Natural killer cell treated with Interleukin-12 subunit alpha and Interleukin-12 subunit beta and Interleukin-15 and Interleukin-18, amount 100 ng/mL, for 72 hours (primary cell): ENCODE results near the gene DPP6. TPM values are rescaled to one million over a fixed set of nuclear protein-coding genes. Genes with fewer than 3 reads are reported as not detected.

Experiments used
- ATAC-seq, 2 donors: fragments of 150-1000 bp; cut with Tn5 transposase in 1 of 2; sonication (Bioruptor Pico), chemical (Tn5 transposase) in 1 of 2; 2 replicates each; pipeline ENCODE4 v1.10.0; 2021
- DNase-seq: peaks from one replicate; pipeline ENCODE4 v3.0.0; 2022; ENCODE audit warnings: low spot score
- H3K27ac Mint-ChIP-seq, 2 donors: 1 replicate in 1 of 2; 2 replicates in 1 of 2; pipeline ENCODE4 v1.8.0; 2022; ENCODE audit warnings: mixed read lengths in 2 of 2, mild to moderate bottlenecking in 1 of 2, moderate library complexity in 1 of 2
- H3K27me3 Mint-ChIP-seq, 2 donors: 1 replicate in 1 of 2; 2 replicates in 1 of 2; pipeline ENCODE4 v1.8.0; 2022; ENCODE audit warnings: mixed read lengths in 2 of 2
- H3K36me3 Mint-ChIP-seq: one replicate; pipeline ENCODE4 v1.8.0; 2022; ENCODE audit warnings: mixed read lengths
- H3K4me1 Mint-ChIP-seq, 2 donors: 1 replicate in 1 of 2; 2 replicates in 1 of 2; pipeline ENCODE4 v1.8.0; 2022; ENCODE audit warnings: low read depth in 2 of 2, mixed read lengths in 2 of 2, mild to moderate bottlenecking in 1 of 2
- H3K4me3 Mint-ChIP-seq: one replicate; pipeline ENCODE4 v1.8.0; 2022; ENCODE audit warnings: mixed read lengths
- H3K9me3 Mint-ChIP-seq: 2 replicates; pipeline ENCODE4 v1.8.0; 2022; ENCODE audit warnings: mixed read lengths
- total RNA-seq, 2 donors: library from RNA; stranded (reverse); gene quantifications; one replicate each; pipeline ENCODE4 v1.2.3, GENCODE V29; 2022

DPP6 gene
- total RNA-seq, 2 donors from 2014 or later, result not detected

DNA sequence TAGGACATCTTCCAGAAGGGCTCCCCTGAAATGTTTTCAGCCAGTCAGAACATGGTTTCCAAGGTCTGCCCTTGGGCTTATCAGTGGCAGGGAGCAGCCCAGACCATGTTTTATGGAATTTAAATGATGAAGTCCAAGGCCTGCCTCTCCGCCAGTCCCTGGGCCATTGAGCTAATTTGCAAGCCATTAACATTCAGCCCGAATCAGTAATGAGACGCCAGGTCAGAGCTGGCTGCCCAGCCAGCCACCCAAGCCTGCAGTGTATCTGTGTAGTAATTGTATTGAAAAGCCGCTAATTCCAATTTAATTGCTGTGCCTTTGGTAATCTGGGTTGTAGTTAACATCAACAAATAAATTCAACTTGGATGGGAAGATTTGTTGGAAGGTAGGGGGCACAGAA lies 819.3 kb downstream of the DPP6 start:
- no peak overlapping the region for H3K4me3 Mint-ChIP-seq
- no peaks in the 10 kb centered on the region for H3K4me1 Mint-ChIP-seq
- H3K27me3 Mint-ChIP-seq, result peaks cover 12 to 32% of the 10 kb centered on the region in 2 donors
- ATAC-seq (no peak), DNase-seq (no peak)
- no peaks in the 10 kb centered on the region for H3K36me3 Mint-ChIP-seq
- no peaks in the 10 kb centered on the region for H3K9me3 Mint-ChIP-seq
- no peak overlapping the region for H3K27ac Mint-ChIP-seq

DNA sequence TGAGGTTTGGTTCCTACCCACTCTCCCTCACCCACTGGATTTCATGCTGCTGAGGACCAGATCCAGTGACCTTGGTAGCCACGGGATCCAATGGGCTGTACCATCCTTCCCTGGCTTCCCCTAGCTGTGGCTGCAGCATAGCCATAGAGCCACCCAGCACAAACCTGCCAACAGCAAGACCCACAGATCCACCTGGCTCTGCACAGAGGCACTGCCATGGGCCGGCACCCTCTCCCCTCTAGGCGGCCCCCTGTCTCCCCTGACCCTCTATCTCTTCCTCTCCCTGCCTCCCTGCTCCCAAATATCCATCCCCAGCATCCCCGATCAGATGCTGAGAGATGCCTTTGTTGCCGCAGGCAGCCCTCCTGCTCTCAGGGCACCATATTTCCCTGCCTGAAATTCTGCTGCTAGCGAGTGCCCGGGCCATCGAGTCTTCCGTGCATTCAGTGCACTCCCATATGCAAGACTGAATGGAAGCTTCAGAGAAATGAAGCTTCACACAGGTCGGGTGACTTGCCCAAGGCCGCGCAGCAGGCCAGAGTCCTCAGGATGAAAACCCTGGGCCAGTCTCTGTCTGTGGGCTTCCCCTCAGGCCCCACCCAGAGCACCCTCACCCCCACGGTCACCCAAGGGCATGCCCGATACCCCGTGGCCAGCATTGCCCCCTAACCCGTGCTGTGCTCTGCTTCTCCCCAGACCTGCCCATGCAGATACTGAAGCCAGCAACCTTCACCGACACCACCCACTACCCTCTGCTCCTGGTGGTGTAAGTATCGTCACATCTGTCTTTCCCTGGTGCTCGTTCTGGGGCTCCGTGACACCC lies 819.9 kb downstream of the DPP6 start:
- DNase-seq (no peak), ATAC-seq (no peak)
- Mint-ChIP-seq H3K9me3 (no peaks in the 10 kb centered on the region), H3K36me3 (no peaks in the 10 kb centered on the region), H3K4me1 (no peaks in the 10 kb centered on the region), H3K27me3 (peaks cover 10 to 25% of the 10 kb centered on the region in 2 donors), H3K27ac (no peak overlapping the region), H3K4me3 (no peak overlapping the region)

DNA sequence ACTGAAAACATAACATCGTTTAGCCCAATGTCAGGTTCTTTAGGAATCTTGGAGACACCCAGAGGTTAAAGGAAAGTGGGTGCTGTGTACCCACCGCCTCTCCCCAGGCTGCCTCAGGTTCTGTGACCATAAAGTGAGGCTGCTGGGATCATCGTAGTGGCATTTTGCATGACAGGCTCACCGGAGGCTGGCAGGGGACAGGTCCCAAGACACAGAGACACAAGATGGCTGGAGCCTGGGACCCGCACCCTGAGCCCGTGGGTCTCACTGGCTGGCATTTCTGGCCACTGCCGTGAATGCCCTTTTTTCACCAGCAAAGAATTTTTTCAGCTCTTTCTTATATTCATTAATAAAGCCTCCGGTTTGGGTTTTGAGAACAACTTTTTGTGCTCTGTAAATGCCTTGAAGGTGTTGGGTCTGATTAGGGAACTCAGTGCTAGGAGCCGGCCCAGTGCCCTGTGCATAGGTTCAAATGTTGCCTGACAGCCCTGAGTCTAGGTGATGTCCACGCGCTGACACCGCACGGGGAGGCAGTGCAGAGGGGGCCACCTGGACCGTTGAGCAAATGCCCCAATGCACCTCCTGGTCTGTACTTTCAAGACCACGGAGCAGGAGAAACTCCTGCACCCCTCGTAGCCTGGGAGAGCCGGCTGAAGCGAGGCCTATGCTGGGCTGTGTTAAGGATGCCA lies 820.8 kb downstream of the DPP6 start:
- ATAC-seq (no peak), DNase-seq (no peak)
- Mint-ChIP-seq H3K9me3 (no peaks in the 10 kb centered on the region), H3K36me3 (no peaks in the 10 kb centered on the region), H3K27ac (no peak overlapping the region), H3K4me1 (no peaks in the 10 kb centered on the region), H3K4me3 (no peak overlapping the region), H3K27me3 (peaks cover 6 to 21% of the 10 kb centered on the region in 2 donors)

DNA sequence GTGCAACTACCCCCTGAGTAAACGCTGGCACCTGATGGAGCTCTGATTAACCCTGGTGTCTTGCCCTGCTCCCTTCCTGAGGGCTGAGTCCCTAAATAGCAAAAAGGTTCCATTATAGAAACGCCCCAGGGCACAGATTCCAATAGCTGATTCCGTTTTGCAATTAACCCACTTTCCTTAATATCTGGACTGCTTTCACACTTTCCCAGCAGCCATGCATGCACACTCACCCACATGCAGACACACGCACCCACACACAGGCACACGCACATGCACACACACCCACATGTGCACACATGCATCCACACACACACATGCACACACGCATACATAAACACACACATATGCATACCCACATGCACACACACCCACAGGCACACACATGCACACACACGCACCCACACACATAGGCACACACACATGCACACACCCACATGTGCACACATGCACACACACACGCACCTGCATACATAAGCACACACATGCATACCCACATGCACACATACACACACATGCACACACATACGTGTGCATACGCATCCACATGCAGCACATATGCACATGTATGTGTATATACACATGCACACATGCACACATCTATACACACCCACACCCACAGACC lies 821.4 kb downstream of the DPP6 start:
- ATAC-seq (no peak), DNase-seq (no peak)
- no peak overlapping the region for H3K27ac Mint-ChIP-seq
- H3K4me3 Mint-ChIP-seq, result no peak overlapping the region
- no peaks in the 10 kb centered on the region for H3K4me1 Mint-ChIP-seq
- peaks cover 6 to 17% of the 10 kb centered on the region in 2 donors for H3K27me3 Mint-ChIP-seq
- H3K9me3 Mint-ChIP-seq, result no peaks in the 10 kb centered on the region
- no peaks in the 10 kb centered on the region for H3K36me3 Mint-ChIP-seq

DNA sequence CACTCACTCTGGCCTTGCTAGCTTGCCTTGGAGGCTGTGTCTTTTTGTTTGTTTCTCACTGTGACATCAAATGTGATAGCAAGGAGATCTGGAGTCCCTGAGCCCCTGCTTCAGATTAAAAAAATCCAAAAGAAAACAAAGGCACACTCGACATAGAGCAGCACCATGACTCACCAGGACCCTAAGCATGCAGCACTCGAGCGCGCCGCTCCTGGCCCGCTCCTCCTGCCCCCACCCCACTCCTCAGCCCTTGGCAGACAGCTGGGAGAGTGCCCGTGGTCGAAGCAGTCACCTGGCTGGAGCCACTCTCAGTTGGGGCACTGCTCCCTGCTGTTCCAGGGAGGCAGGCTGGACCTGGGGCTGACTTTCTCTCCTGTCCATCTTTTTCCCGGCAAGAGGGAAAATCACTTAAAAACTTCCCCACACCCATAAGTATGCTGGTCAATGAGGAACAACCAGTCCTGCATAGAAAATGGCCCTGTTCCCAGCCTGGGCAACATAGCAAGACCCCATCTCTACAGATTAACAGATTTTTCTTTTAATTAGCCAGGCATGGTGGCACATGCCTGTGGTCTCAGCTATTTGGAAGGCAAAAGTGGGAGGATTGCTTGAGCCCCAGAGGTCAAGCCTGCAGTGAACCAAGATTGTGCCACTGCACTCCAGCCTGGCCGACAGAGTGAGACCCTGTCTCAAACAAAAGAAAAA lies 822.4 kb downstream of the DPP6 start:
- ATAC-seq (no peak), DNase-seq (no peak)
- no peak overlapping the region for H3K27ac Mint-ChIP-seq
- no peaks in the 10 kb centered on the region for H3K4me1 Mint-ChIP-seq
- peaks cover 0 to 10% of the 10 kb centered on the region in 2 donors for H3K27me3 Mint-ChIP-seq
- H3K9me3 Mint-ChIP-seq, result no peaks in the 10 kb centered on the region
- no peaks in the 10 kb centered on the region for H3K36me3 Mint-ChIP-seq
- no peak overlapping the region for H3K4me3 Mint-ChIP-seq

DNA sequence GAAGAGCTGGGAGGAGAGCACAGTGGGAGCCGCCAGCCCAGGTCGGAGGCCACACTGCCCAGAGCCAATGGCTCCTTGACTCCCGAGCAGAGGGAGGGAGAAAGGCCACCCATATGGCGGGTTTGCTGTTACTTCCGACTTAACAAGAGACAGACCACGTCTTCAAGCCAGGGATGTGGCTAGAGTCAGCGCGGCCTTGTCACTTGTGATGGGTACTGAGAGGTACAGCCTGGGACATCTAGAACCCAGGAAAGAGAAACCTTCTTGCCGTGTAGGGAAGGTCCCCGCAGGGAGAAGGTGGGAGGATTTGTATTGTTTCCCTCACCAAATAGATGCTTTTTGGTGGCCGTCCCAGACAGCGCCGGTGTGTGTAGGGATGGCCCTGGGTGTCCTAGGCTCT lies 823.1 kb downstream of the DPP6 start:
- no peaks in the 10 kb centered on the region for H3K36me3 Mint-ChIP-seq
- ATAC-seq (no peak), DNase-seq (no peak)
- H3K9me3 Mint-ChIP-seq, result no peaks in the 10 kb centered on the region
- H3K27me3 Mint-ChIP-seq, result peaks cover 0 to 10% of the 10 kb centered on the region in 2 donors
- no peak overlapping the region for H3K27ac Mint-ChIP-seq
- H3K4me3 Mint-ChIP-seq, result no peak overlapping the region
- H3K4me1 Mint-ChIP-seq, result no peaks in the 10 kb centered on the region

DNA sequence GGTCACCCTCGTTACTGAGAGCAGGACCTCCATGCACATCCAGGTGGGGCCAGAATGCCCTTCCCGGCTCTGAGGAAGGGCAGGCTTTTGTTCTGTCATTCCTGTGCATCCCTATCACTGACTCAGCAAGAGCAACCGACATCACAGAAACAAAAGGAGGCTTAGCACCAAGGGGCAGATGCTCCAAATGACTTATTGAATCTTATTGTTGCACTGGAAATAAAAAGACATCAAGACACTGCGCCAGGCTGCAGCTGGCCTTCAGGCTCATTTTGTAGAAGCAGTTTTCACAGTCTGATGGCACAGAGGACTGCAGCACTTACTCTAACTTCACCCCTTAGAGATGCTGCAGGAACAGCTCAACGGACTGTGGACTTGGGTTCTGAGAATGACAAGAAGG lies 824.3 kb downstream of the DPP6 start:
- Mint-ChIP-seq H3K27me3 (peaks cover 0 to 10% of the 10 kb centered on the region in 2 donors), H3K36me3 (no peaks in the 10 kb centered on the region), H3K4me3 (no peak overlapping the region), H3K27ac (no peak overlapping the region), H3K4me1 (no peaks in the 10 kb centered on the region), H3K9me3 (no peaks in the 10 kb centered on the region)
- DNase-seq (no peak), ATAC-seq (no peak)

DNA sequence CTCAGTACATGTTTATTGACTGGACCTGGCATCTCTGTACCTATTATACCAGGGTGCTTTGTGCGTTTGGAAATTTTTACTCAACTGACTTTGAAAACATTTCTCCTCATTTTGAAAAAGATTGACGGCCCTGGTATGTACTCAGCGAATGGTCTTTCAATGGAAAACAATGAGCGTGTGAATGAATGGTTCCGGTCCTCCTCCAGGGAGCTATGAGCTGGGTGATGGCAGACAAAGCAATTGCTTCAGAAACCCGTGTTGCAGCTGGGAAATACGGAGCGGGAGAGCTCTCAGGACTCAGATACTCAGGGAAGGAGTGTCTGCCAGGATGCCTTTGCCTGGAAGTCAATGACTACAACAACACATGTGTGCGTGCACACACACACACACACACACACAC lies 824.8 kb downstream of the DPP6 start:
- H3K4me1 Mint-ChIP-seq, result no peaks in the 10 kb centered on the region
- DNase-seq (no peak), ATAC-seq (no peak)

DNA sequence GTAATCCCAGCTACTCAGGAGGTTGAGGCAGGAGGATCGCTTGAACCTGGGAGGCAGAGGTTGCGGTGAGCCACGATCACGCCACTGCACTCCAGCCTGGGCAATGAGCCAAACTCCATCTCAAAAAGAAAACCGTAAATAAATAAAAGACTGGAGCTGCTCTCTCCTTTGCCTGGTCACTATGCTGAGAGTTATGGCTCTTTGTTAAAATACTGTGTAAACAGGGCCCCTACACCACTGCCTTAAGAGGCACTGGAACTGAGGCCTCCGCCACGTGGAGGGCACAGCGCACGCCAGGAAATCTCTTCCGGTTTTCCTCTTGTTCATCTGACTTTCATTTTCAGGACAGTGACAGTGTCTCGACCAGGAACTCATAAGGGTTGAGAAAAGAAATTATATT lies 827.4 kb downstream of the DPP6 start:
- Mint-ChIP-seq H3K4me3 (no peak overlapping the region), H3K4me1 (no peaks in the 10 kb centered on the region), H3K36me3 (no peaks in the 10 kb centered on the region), H3K27me3 (no peaks in the 10 kb centered on the region), H3K9me3 (no peaks in the 10 kb centered on the region), H3K27ac (no peak overlapping the region)
- no peak for ATAC-seq
- DNase-seq, result no peak

More for the DNA sequence above, 824.8 kb downstream of the DPP6 start:
- Mint-ChIP-seq H3K4me3 (no peak overlapping the region), H3K9me3 (no peaks in the 10 kb centered on the region), H3K27me3 (peaks cover 0 to 10% of the 10 kb centered on the region in 2 donors), H3K27ac (no peak overlapping the region), H3K36me3 (no peaks in the 10 kb centered on the region)

DNA sequence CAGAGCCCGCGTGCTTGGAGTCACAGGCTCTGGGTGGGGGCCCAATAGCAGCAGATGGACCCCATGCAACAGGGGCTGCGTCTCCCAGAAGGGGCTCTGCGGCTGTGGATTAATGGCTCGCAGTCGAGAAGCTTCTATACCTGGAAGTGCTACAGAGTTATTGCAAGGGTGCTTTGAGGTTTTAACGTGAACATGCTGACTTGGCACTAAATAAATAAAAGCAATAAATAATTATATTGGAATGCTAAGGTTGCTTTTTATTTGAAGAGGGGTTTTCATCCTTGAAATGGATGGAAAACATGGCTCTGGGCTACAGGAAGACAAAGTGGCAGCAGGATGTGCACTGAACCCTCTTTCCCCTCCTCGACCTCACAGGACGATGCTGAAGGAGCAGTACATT lies 828.3 kb downstream of the DPP6 start:
- H3K27ac Mint-ChIP-seq, result no peak overlapping the region

DNA sequence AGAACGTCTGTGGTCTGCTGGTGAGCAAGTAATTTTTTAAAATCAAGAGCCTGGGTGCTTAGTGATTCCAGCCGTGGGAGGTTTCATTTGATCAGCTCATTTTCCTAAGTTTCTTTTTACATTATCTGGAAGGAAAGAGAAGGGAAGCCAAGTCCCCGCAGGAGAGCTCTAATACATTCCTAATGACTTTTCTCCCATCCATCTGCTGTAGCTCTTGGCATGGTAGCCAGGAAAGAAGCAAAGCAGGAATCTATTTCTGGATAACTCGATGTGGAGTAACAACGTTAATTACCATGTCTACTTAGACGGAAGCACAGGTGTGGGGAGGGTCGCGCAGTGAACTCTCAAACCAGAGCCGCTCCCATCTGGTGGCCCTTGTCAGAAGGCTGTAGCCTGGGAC lies 828.8 kb downstream of the DPP6 start:
- no peak for ATAC-seq
- no peaks in the 10 kb centered on the region for H3K27me3 Mint-ChIP-seq
- no peak overlapping the region for H3K27ac Mint-ChIP-seq

More for the DNA sequence above, 828.3 kb downstream of the DPP6 start:
- DNase-seq (no peak), ATAC-seq (no peak)
- Mint-ChIP-seq H3K4me1 (no peaks in the 10 kb centered on the region), H3K9me3 (no peaks in the 10 kb centered on the region), H3K27me3 (no peaks in the 10 kb centered on the region), H3K4me3 (no peak overlapping the region), H3K36me3 (no peaks in the 10 kb centered on the region)

DNA sequence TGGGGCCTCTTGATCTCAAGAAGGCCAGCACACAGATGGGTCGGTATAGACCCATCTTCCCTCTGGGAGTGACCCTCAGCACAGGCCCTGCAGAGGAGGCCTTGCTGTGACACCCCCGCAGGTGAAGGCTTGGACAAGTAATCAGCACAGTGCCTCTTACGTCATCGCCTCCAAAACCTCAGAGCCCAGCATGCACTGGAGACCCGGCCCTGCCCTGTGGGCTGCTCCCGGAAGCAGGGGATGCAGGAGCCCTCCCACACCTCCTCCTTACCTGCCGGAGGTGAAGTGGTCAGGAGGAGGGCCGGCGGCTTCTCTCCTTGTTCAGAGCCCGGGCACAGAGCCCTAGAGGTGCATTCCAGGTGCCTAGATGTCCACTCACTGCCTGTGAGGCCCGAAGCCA lies 829.3 kb downstream of the DPP6 start:
- Mint-ChIP-seq H3K4me3 (no peak overlapping the region), H3K9me3 (no peaks in the 10 kb centered on the region), H3K36me3 (no peaks in the 10 kb centered on the region), H3K27me3 (no peaks in the 10 kb centered on the region), H3K27ac (no peak overlapping the region), H3K4me1 (no peaks in the 10 kb centered on the region)
- no peak for DNase-seq
- no peak for ATAC-seq

More for the DNA sequence above, 828.8 kb downstream of the DPP6 start:
- Mint-ChIP-seq H3K36me3 (no peaks in the 10 kb centered on the region), H3K4me3 (no peak overlapping the region), H3K4me1 (no peaks in the 10 kb centered on the region), H3K9me3 (no peaks in the 10 kb centered on the region)
- no peak for DNase-seq

DNA sequence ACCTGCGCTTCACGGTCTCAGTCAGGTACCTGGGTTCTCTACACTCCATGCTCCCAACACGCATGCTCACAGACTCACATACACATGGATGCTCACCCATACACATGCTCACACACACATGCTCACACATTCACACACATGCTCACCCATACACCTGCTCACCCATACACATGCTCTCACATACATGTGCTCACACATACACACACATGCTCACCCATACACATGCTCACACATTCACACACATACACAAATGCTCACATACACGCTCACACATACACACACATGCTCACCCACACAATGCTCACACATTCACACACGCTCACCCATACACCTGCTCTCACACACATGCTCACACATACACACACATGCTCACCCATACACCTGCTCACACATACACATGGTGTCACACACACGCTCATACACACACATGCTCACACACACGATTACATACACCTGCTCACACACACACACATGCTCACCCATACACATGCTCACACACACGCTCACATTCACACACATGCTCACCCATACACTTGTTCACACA lies 830.8 kb downstream of the DPP6 start:
- H3K36me3 Mint-ChIP-seq, result no peaks in the 10 kb centered on the region
- no peaks in the 10 kb centered on the region for H3K9me3 Mint-ChIP-seq
- H3K27ac Mint-ChIP-seq, result no peak overlapping the region
- ATAC-seq (no peak), DNase-seq (no peak)
- H3K4me1 Mint-ChIP-seq, result no peaks in the 10 kb centered on the region
- H3K4me3 Mint-ChIP-seq, result no peak overlapping the region
- no peaks in the 10 kb centered on the region for H3K27me3 Mint-ChIP-seq
